Measurements from ENCODE around the gene RBBP8NL. TPM values are rescaled to one million over a fixed set of nuclear protein-coding genes. Genes with fewer than 3 reads are reported as not detected.
"Not testable (repeated sequence)": the region's sequence is repeated elsewhere in the genome, so short reads cannot be mapped to it uniquely, and the experiment has no call there.

The RBBP8NL gene
- total and polyA plus RNA-seq, 2 donors (not counting 3 experiments of a cell fraction or from before 2014, with no cell fraction given), result not detected

DNA sequence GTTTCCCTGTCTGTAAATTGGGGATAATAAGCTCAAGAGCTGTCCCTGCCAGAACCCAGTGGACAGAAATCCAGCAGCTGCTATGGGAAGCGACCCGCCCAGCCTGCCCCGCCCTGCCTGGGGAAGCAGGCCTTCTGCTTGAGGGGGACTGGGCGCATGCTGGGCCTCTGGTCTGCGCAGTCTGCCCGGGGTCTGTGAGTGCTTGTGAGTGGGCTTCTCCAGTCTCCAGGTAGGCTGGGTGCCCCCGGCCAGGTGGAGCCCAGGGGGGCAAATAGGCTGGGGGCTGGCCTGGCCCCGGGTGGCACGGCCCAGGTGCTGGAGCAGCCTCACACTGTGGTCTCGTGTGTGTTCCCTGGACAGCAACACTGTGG lies 648 bp upstream of the RBBP8NL start:
- intact Hi-C loops (cut with micrococcal nuclease) (no loop called here), dilution Hi-C loops (cut with MboI; ENCODE audit: extremely low pct_ligation_motif_present, low sequenced_read_pairs) (no loop called here)
- Histone ChIP-seq H4K20me1 (replicated peaks; ENCODE audit: control insufficient read depth, extremely low read depth, insufficient read depth, low read length) (no peaks in the 10 kb centered on the region), H3K4me2 (ENCODE audit: insufficient read depth, low read length) (no peak overlapping the region), H3K27ac (ENCODE audit: insufficient read depth, low read depth, low read length) (no peak overlapping the region), H3K9ac (replicated peaks; ENCODE audit: extremely low read depth, insufficient read depth, low read length) (no peak overlapping the region), H3K9me1 (replicated peaks; ENCODE audit: control insufficient read depth, extremely low read depth, insufficient read depth, low read length) (no peaks in the 10 kb centered on the region), H3K79me2 (ENCODE audit: control insufficient read depth, insufficient read depth, low read length) (no peaks in the 10 kb centered on the region), H2AFZ (ENCODE audit: low read depth, low read length) (no peak overlapping the region), H3K4me1 (ENCODE audit: control insufficient read depth, extremely low read depth, insufficient read depth, low read length) (no peaks in the 10 kb centered on the region), H3K4me3 (replicated peaks in 1 of 3; ENCODE audit: insufficient read depth in 1 of 3, low read depth in 1 of 3, low read length in 3 of 3) (no peak overlapping the region), H3K27me3 (ENCODE audit: control insufficient read depth in 2 of 2, insufficient read depth in 2 of 2, low read length in 2 of 2) (peaks cover under 1 to 4% of the 10 kb centered on the region in 2 experiments), H3K9me3 (replicated peaks; ENCODE audit: control insufficient read depth, insufficient read depth, low read length) (no peaks in the 10 kb centered on the region), H3K36me3 (ENCODE audit: control insufficient read depth in 2 of 2, extremely low read depth in 1 of 2, insufficient read depth in 2 of 2, low read length in 2 of 2) (no peaks in the 10 kb centered on the region)
- ChIA-PET POLR2A (no interaction called here), CTCF (interaction anchor here (1.0 to 1.6 kb wide), 2 partner anchors 18 to 72 kb away, joined by 3 to 6 read pairs; no protein-coding TSS in a partner anchor)
- DNase-seq (ENCODE audit: low read depth, low spot score) (no peak), FAIRE-seq (no peak)
- TF ChIP-seq EZH2 (IDR thresholded peaks at IDR 0.05; ENCODE audit: borderline replicate concordance, low read depth, low read length, severe bottlenecking) (no peak), POLR2A (IDR thresholded peaks at IDR 0.05; ENCODE audit: low read depth, low read length) (no peak)
- BruUV-seq (replicated peaks), result no TSS peak

DNA sequence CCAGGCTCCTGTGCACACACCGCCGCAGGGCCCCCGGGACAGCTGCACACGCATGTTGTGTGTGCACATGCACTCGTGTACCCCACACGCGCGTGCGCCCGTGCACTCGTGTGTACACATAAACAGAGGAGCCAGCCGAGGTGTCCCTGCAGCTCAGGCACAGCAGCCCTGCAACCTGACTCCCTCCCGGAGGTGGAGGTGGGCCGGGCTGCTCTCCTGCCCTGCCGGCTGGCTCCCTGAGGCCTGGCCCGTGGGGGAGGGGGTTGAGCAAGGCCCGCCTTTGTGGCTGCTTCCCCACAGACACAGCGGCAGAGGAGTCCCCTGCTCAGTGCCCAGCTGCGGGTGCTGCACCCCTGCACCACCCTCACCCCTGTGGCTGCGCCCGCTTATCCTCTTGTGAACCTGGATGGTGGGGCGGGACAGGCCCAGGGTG lies 624 bp downstream of the RBBP8NL start:
- Histone ChIP-seq H3K4me3 (replicated peaks in 1 of 3; ENCODE audit: insufficient read depth in 1 of 3, low read depth in 1 of 3, low read length in 3 of 3) (no peak overlapping the region), H3K27me3 (ENCODE audit: control insufficient read depth in 2 of 2, insufficient read depth in 2 of 2, low read length in 2 of 2) (no peaks in the 10 kb centered on the region), H3K9ac (replicated peaks; ENCODE audit: extremely low read depth, insufficient read depth, low read length) (no peak overlapping the region), H3K79me2 (ENCODE audit: control insufficient read depth, insufficient read depth, low read length) (no peaks in the 10 kb centered on the region), H3K36me3 (ENCODE audit: control insufficient read depth in 2 of 2, extremely low read depth in 1 of 2, insufficient read depth in 2 of 2, low read length in 2 of 2) (no peaks in the 10 kb centered on the region), H3K9me1 (replicated peaks; ENCODE audit: control insufficient read depth, extremely low read depth, insufficient read depth, low read length) (no peaks in the 10 kb centered on the region), H2AFZ (ENCODE audit: low read depth, low read length) (no peak overlapping the region), H3K9me3 (replicated peaks; ENCODE audit: control insufficient read depth, insufficient read depth, low read length) (no peaks in the 10 kb centered on the region), H3K27ac (ENCODE audit: insufficient read depth, low read depth, low read length) (no peak overlapping the region), H4K20me1 (replicated peaks; ENCODE audit: control insufficient read depth, extremely low read depth, insufficient read depth, low read length) (no peaks in the 10 kb centered on the region), H3K4me2 (ENCODE audit: insufficient read depth, low read length) (no peak overlapping the region), H3K4me1 (ENCODE audit: control insufficient read depth, extremely low read depth, insufficient read depth, low read length) (no peaks in the 10 kb centered on the region)
- DNase-seq (ENCODE audit: low read depth, low spot score), result no peak
- intact Hi-C loops (cut with micrococcal nuclease) (no loop called here), dilution Hi-C loops (cut with MboI; ENCODE audit: extremely low pct_ligation_motif_present, low sequenced_read_pairs) (no loop called here)
- no peak for FAIRE-seq
- POLR2A ChIA-PET, result no interaction called here
- CTCF ChIA-PET, result interaction anchor here (1.6 kb wide), 1 partner anchor 16 kb away, joined by 6 read pairs; no protein-coding TSS in a partner anchor
- TF ChIP-seq POLR2AphosphoS5 (IDR thresholded peaks at IDR 0.05; ENCODE audit: insufficient read depth, low read depth, low read length) (no peak), GATA2 (IDR thresholded peaks at IDR 0.05; ENCODE audit: insufficient read depth, insufficient read length, low read depth, low read length) (no peak), JUN (IDR thresholded peaks at IDR 0.05; ENCODE audit: borderline replicate concordance, insufficient read depth, insufficient read length, low read depth) (no peak)
- TF ChIP-seq, protein P1, sequence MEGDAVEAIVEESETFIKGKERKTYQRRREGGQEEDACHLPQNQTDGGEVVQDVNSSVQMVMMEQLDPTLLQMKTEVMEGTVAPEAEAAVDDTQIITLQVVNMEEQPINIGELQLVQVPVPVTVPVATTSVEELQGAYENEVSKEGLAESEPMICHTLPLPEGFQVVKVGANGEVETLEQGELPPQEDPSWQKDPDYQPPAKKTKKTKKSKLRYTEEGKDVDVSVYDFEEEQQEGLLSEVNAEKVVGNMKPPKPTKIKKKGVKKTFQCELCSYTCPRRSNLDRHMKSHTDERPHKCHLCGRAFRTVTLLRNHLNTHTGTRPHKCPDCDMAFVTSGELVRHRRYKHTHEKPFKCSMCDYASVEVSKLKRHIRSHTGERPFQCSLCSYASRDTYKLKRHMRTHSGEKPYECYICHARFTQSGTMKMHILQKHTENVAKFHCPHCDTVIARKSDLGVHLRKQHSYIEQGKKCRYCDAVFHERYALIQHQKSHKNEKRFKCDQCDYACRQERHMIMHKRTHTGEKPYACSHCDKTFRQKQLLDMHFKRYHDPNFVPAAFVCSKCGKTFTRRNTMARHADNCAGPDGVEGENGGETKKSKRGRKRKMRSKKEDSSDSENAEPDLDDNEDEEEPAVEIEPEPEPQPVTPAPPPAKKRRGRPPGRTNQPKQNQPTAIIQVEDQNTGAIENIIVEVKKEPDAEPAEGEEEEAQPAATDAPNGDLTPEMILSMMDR (IDR thresholded peaks at IDR 0.05; ENCODE audit: extremely low read depth in 1 of 2, insufficient read depth in 1 of 2, low read depth in 1 of 2, low read length in 2 of 2), result no peak
- BruUV-seq (replicated peaks), result no TSS peak

DNA sequence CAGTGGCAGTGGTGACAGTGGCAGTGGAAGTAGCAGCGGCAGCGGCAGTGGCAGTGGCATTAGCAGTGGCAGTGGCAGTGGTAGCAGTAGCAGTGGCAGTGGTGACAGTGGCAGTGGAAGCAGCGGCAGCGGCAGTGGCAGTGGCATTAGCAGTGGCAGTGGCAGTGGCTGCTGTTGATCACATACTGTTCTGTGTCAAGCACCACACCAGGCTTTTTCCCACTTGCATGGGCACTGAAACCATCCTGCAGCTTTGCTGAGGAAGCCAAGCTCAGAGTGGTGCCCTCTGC lies 1.3 kb downstream of the RBBP8NL start:
- POLR2A ChIA-PET; BruUV-seq (replicated peaks): not testable (repeated sequence)

More for the DNA sequence above, 1.3 kb downstream of the RBBP8NL start:
- H3K4me3 ChIP-seq (replicated peaks in 1 of 3; ENCODE audit: insufficient read depth in 1 of 3, low read depth in 1 of 3, low read length in 3 of 3); H4K20me1 ChIP-seq (replicated peaks; ENCODE audit: control insufficient read depth, extremely low read depth, insufficient read depth, low read length); H3K4me2 ChIP-seq (ENCODE audit: insufficient read depth, low read length); H3K79me2 ChIP-seq (ENCODE audit: control insufficient read depth, insufficient read depth, low read length); H3K27me3 ChIP-seq (ENCODE audit: control insufficient read depth in 2 of 2, insufficient read depth in 2 of 2, low read length in 2 of 2); DNase-seq (ENCODE audit: low read depth, low spot score); H3K9me3 ChIP-seq (replicated peaks; ENCODE audit: control insufficient read depth, insufficient read depth, low read length); H2AFZ ChIP-seq (ENCODE audit: low read depth, low read length); H3K9ac ChIP-seq (replicated peaks; ENCODE audit: extremely low read depth, insufficient read depth, low read length); CTCF ChIA-PET; intact Hi-C loops (cut with micrococcal nuclease); FAIRE-seq; H3K36me3 ChIP-seq (ENCODE audit: control insufficient read depth in 2 of 2, extremely low read depth in 1 of 2, insufficient read depth in 2 of 2, low read length in 2 of 2); H3K27ac ChIP-seq (ENCODE audit: insufficient read depth, low read depth, low read length); dilution Hi-C loops (cut with MboI; ENCODE audit: extremely low pct_ligation_motif_present, low sequenced_read_pairs); H3K4me1 ChIP-seq (ENCODE audit: control insufficient read depth, extremely low read depth, insufficient read depth, low read length); H3K9me1 ChIP-seq (replicated peaks; ENCODE audit: control insufficient read depth, extremely low read depth, insufficient read depth, low read length): not testable (repeated sequence)
